Measurements from ENCODE around the gene DUSP22.

DNA sequence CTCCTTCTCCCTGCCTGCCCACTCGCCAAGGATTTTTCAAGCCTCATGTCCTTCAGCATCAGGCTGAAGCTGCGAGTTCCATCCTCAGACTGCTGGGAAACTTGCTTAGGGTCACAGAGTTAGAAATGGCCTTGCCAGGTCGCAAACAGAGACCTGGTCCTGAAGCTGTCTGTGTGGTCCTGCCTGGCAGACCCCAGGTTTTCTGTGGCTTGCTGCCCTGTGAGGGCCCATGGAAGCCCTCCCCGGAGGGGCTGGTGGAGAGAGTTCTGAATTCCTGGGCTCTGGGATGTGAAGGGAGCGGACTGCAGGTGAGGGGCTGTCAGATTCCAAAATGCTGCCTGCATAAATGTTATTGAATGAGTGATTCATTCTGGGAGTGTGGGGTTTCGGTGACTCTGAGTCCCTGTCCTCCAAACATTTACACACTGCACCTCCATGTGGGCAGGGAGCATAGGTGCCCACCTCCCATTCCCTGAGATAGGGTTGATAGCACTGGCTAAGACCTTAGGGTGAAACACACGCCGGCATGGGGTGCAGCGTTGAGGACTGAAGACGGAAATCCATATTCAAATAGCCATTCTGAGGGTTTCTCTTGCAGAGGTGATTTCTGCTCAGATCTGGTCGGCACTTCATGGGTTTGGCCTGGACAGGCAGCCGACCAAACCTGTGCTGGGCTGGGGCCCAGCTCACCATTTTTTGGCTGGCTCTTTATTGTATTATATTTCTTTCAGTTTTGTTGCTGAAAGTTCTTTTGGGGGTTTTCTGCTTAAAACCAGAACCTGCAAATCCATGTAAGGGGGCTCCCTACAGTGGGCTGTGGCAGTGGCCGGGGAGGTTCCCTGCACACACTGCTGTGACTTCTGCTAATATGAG, 77.5 kb downstream of the DUSP22 start:
- no peak for TF ChIP-seq POLR2AphosphoS5 (IDR thresholded peaks at IDR 0.05; ENCODE audit: low read depth, low read length)
- TF ChIP-seq, protein P1, sequence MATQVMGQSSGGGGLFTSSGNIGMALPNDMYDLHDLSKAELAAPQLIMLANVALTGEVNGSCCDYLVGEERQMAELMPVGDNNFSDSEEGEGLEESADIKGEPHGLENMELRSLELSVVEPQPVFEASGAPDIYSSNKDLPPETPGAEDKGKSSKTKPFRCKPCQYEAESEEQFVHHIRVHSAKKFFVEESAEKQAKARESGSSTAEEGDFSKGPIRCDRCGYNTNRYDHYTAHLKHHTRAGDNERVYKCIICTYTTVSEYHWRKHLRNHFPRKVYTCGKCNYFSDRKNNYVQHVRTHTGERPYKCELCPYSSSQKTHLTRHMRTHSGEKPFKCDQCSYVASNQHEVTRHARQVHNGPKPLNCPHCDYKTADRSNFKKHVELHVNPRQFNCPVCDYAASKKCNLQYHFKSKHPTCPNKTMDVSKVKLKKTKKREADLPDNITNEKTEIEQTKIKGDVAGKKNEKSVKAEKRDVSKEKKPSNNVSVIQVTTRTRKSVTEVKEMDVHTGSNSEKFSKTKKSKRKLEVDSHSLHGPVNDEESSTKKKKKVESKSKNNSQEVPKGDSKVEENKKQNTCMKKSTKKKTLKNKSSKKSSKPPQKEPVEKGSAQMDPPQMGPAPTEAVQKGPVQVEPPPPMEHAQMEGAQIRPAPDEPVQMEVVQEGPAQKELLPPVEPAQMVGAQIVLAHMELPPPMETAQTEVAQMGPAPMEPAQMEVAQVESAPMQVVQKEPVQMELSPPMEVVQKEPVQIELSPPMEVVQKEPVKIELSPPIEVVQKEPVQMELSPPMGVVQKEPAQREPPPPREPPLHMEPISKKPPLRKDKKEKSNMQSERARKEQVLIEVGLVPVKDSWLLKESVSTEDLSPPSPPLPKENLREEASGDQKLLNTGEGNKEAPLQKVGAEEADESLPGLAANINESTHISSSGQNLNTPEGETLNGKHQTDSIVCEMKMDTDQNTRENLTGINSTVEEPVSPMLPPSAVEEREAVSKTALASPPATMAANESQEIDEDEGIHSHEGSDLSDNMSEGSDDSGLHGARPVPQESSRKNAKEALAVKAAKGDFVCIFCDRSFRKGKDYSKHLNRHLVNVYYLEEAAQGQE (IDR thresholded peaks at IDR 0.05; ENCODE audit: insufficient read depth in 1 of 2, low read depth in 2 of 2, low read length in 2 of 2): no peak

Measured in PFSK-1 (cell line).